ELF-1 (cell line): ENCODE measurements around the gene HOXC11.

Experiments used
- DNase-seq: peaks from one replicate; pipeline ENCODE4 v3.0.0-alpha.2; 2016; ENCODE audit warnings: low read depth, low spot score

HOXC11 gene

GRCh38 chr12:53956914-53957536, 15.9 kb upstream of the HOXC11 start:
- no peak for DNase-seq

GRCh38 chr12:53958128-53958527, 14.8 kb upstream of the HOXC11 start:
- DNase-seq, result no peak

- no peak for DNase-seq
These were observed 13.6 kb upstream of the HOXC11 start for GRCh38 chr12:53959314-53959713.

GRCh38 chr12:53960187-53961024, 12.5 kb upstream of the HOXC11 start:
- no peak for DNase-seq

- DNase-seq, result peak; percentile 65
These were observed 11.7 kb upstream of the HOXC11 start for GRCh38 chr12:53961025-53961761.

GRCh38 chr12:53963005-53963404, 9.9 kb upstream of the HOXC11 start:
- DNase-seq, result peak; percentile 1

- no peak for DNase-seq
These were observed 9.3 kb upstream of the HOXC11 start for GRCh38 chr12:53963434-53964314.

GRCh38 chr12:53964315-53964713, 8.6 kb upstream of the HOXC11 start:
- DNase-seq, result peak; percentile 0

- DNase-seq, result peak; percentile 30
These were observed 7.4 kb upstream of the HOXC11 start for GRCh38 chr12:53965281-53966084.

GRCh38 chr12:53966085-53966384, 6.9 kb upstream of the HOXC11 start:
- no peak for DNase-seq

- DNase-seq, result no peak
These were observed 6.4 kb upstream of the HOXC11 start for GRCh38 chr12:53966385-53967133.

- DNase-seq, result no peak
These were observed 5.5 kb upstream of the HOXC11 start for GRCh38 chr12:53967421-53967925.

GRCh38 chr12:53968214-53969127, 4.5 kb upstream of the HOXC11 start:
- no peak for DNase-seq

GRCh38 chr12:53969588-53970259, 3.2 kb upstream of the HOXC11 start:
- DNase-seq, result no peak

- no peak for DNase-seq
These were observed 2.5 kb upstream of the HOXC11 start for GRCh38 chr12:53970451-53970850.

- no peak for DNase-seq
These were observed 1.8 kb upstream of the HOXC11 start for GRCh38 chr12:53971129-53971528.

GRCh38 chr12:53971686-53972085, 1.2 kb upstream of the HOXC11 start:
- DNase-seq, result no peak

- no peak for DNase-seq
These were observed 699 bp upstream of the HOXC11 start for GRCh38 chr12:53972152-53972702.
